Natural killer cell (primary cell): ENCODE results near the gene CCDC12. TPM values are rescaled to one million over a fixed set of nuclear protein-coding genes. Genes with fewer than 3 reads are reported as not detected.

Experiments used
- ATAC-seq, 3 donors: fragments of 150-1000 bp in 2 of 3; fragments of 200-7000 bp in 1 of 3; cut with Tn5 transposase; 1 replicate in 1 of 3; 2 replicates in 2 of 3; pipeline ENCODE4 v1.10.0; 2021; ENCODE audit warnings: mild to moderate bottlenecking in 2 of 3, moderate library complexity in 2 of 3
- DNase-seq, 2 donors: peaks; one replicate each; pipeline versions ENCODE4 v3.0.0 to v3.0.0-alpha.2; 2013 to 2021; ENCODE audit warnings: mixed read lengths in 1 of 2
- H3K27ac ChIP-seq: one replicate; pipeline ENCODE4 v1.5.1; 2013; ENCODE audit warnings: mild to moderate bottlenecking, low read length
- H3K27me3 ChIP-seq: one replicate; pipeline ENCODE4 v1.6.1; 2013; ENCODE audit warnings: low read length; ENCODE audit not compliant: control insufficient read depth, insufficient read depth
- H3K36me3 ChIP-seq: one replicate; pipeline ENCODE4 v1.6.1; 2013; ENCODE audit warnings: low read length; ENCODE audit not compliant: control insufficient read depth, insufficient read depth
- H3K4me1 ChIP-seq: one replicate; pipeline ENCODE4 v1.6.1; 2013; ENCODE audit warnings: low read length; ENCODE audit not compliant: control insufficient read depth, insufficient read depth
- H3K4me3 ChIP-seq: one replicate; pipeline ENCODE4 v1.5.1; 2013; ENCODE audit warnings: low read length
- H3K9me3 ChIP-seq: one replicate; pipeline ENCODE4 v1.6.1; 2013; ENCODE audit warnings: low read length; ENCODE audit not compliant: control insufficient read depth, insufficient read depth
- H3K27ac Mint-ChIP-seq, 2 donors: one replicate each; pipeline ENCODE4 v1.8.0; 2022; ENCODE audit warnings: mild to moderate bottlenecking in 2 of 2, mixed read lengths in 2 of 2, moderate library complexity in 1 of 2
- H3K27me3 Mint-ChIP-seq, 2 donors: one replicate each; pipeline ENCODE4 v1.8.0; 2022; ENCODE audit warnings: low read depth in 2 of 2, mixed read lengths in 2 of 2
- H3K36me3 Mint-ChIP-seq: one replicate; pipeline ENCODE4 v1.8.0; 2022; ENCODE audit warnings: mixed read lengths
- H3K4me1 Mint-ChIP-seq, 2 donors: one replicate each; pipeline ENCODE4 v1.8.0; 2022; ENCODE audit warnings: mixed read lengths in 2 of 2
- H3K4me3 Mint-ChIP-seq: one replicate; pipeline ENCODE4 v1.8.0; 2022; ENCODE audit warnings: mild to moderate bottlenecking, moderate library complexity, mixed read lengths
- H3K9me3 Mint-ChIP-seq, 2 donors: one replicate each; pipeline ENCODE4 v1.8.0; 2022; ENCODE audit warnings: mixed read lengths in 2 of 2
- CTCF ChIP-seq: fragments of 200-600 bp; IDR thresholded peaks from one replicate; pipeline ENCODE4 v1.8.0; 2022; ENCODE audit warnings: antibody characterized with exemption
- WGBS: methylation state at CpG from one replicate; pipeline ENCODE4 v1.1.7; 2013; ENCODE audit warnings: missing lambda C conversion rate; ENCODE audit not compliant: insufficient coverage; 5-methylcytosine and 5-hydroxymethylcytosine counted together
- intact Hi-C: fragments of 100-400 bp; cut with micrococcal nuclease; formaldehyde crosslinking; loops from one replicate; pipeline ENCODE4 v1.14.2; 2022
- total RNA-seq, 4 donors: library from RNA; stranded (reverse); fragments of 120-200 nt in 1 of 4; gene quantifications; one replicate each; pipeline versions ENCODE4 v1.2.3 to v1.2.4, GENCODE V29; 2013 to 2022

The CCDC12 gene
- total RNA-seq, 3 donors from 2014 or later (not counting 1 experiment from before 2014, with no cell fraction given): 104 to 114 (median 111) TPM

GRCh38 chr3:46925585-46925934 is 51.0 kb downstream of the CCDC12 start:
- intact Hi-C loops: no loop called here
- Histone ChIP-seq H3K36me3 (peaks cover 56% of the 10 kb centered on the region), H3K27me3 (no peaks in the 10 kb centered on the region), H3K4me3 (no peak overlapping the region), H3K9me3 (peaks cover 9% of the 10 kb centered on the region), H3K27ac (peak overlapping the region; percentile 58), H3K4me1 (peaks cover 73% of the 10 kb centered on the region)
- DNase-seq: no peak
- TF ChIP-seq CTCF: no peak
- Mint-ChIP-seq H3K36me3 (peaks cover 12% of the 10 kb centered on the region), H3K27me3 (no peaks in the 10 kb centered on the region), H3K27ac (peak overlapping the region; percentile 88 to 95), H3K4me3 (peak overlapping the region; percentile 65), H3K9me3 (peaks cover 4 to 7% of the 10 kb centered on the region in 2 donors), H3K4me1 (peaks cover 55 to 63% of the 10 kb centered on the region in 2 donors)
- 92% methylated on average over 5 of the region's 5 CpGs for WGBS
- no peak for ATAC-seq

GRCh38 chr3:46924921-46925584 is 51.5 kb downstream of the CCDC12 start:
- H3K9me3 Mint-ChIP-seq: peaks cover 4 to 7% of the 10 kb centered on the region in 2 donors
- peaks cover 61% of the 10 kb centered on the region for H3K36me3 ChIP-seq
- no peak for DNase-seq
- WGBS: 62% methylated on average over 10 of the region's 10 CpGs
- H3K4me1 Mint-ChIP-seq: peaks cover 50 to 58% of the 10 kb centered on the region in 2 donors
- peaks cover 9% of the 10 kb centered on the region for H3K9me3 ChIP-seq
- H3K4me1 ChIP-seq: peaks cover 68% of the 10 kb centered on the region
- TF ChIP-seq CTCF: no peak
- peak overlapping the region; percentile 38 to 88 for H3K27ac Mint-ChIP-seq
- peak overlapping the region; percentile 47 for H3K4me3 Mint-ChIP-seq
- peak in 1 of 3 donors; percentile 13 for ATAC-seq
- peak overlapping the region; percentile 5 for H3K27ac ChIP-seq
- H3K4me3 ChIP-seq: no peak overlapping the region
- H3K36me3 Mint-ChIP-seq: peaks cover 16% of the 10 kb centered on the region
- H3K27me3 Mint-ChIP-seq: no peaks in the 10 kb centered on the region
- H3K27me3 ChIP-seq: no peaks in the 10 kb centered on the region
- intact Hi-C loops: no loop called here

GRCh38 chr3:46923559-46924350 is 52.8 kb downstream of the CCDC12 start:
- peaks cover 44 to 50% of the 10 kb centered on the region in 2 donors for H3K4me1 Mint-ChIP-seq
- DNase-seq (peak; percentile 39 to 64), ATAC-seq (peak; percentile 56 to 63 (median 57))
- H3K4me1 ChIP-seq: peaks cover 55% of the 10 kb centered on the region
- no peak overlapping the region for H3K4me3 ChIP-seq
- no peak overlapping the region for H3K4me3 Mint-ChIP-seq
- H3K27me3 ChIP-seq: no peaks in the 10 kb centered on the region
- H3K36me3 Mint-ChIP-seq: peaks cover 19% of the 10 kb centered on the region
- H3K36me3 ChIP-seq: peaks cover 71% of the 10 kb centered on the region
- H3K27ac ChIP-seq: no peak overlapping the region
- TF ChIP-seq CTCF: peak; percentile 66
- H3K9me3 Mint-ChIP-seq: peaks cover 2 to 4% of the 10 kb centered on the region in 2 donors
- H3K9me3 ChIP-seq: peaks cover 2% of the 10 kb centered on the region
- WGBS: 66% methylated on average over 11 of the region's 11 CpGs
- intact Hi-C loops: loop anchor here (1.0 kb wide), 1 partner anchor 73 kb away; no protein-coding TSS in a partner anchor
- H3K27me3 Mint-ChIP-seq: no peaks in the 10 kb centered on the region
- H3K27ac Mint-ChIP-seq: peak overlapping the region; percentile 56 to 79
